IMR-90 (cell line): ENCODE data around the gene LYSMD2. TPM values are rescaled to one million over a fixed set of nuclear protein-coding genes. Genes with fewer than 3 reads are reported as not detected.

Source experiments
- ATAC-seq: fragments of 200-7000 bp; cut with Tn5 transposase; 2 replicates; pipeline ENCODE4 v1.9.1; 2020; ENCODE audit warnings: low read depth, mild to moderate bottlenecking, moderate library complexity
- BruUV-seq: library from RNA; stranded (reverse); fragments of 400-500 nt; replicated peaks from 2 replicates; lab custom pipeline; 2021; lab: Mats Ljungman, UMichigan
- CTCF ChIA-PET: fragments of 300-600 bp; formaldehyde crosslinking; extraction: SDS; loops from one replicate; lab custom pipeline; 2021; ENCODE audit warnings: antibody characterized with exemption; lab: Yijun Ruan, JAX
- POLR2A ChIA-PET: fragments of 300-600 bp; sonication (Branson Sonifier 250); formaldehyde crosslinking; loops from one replicate; lab custom pipeline; 2022; ENCODE audit warnings: antibody characterized with exemption; ENCODE audit not compliant: unreplicated experiment; lab: Charles Lee
- DNase-seq: peaks from one replicate; pipeline ENCODE4 v3.0.0; 2013
- H2AFZ ChIP-seq: replicated peaks from 2 replicates; pipeline ENCODE3; 2013; ENCODE audit warnings: low read length, mild to moderate bottlenecking; ENCODE audit not compliant: poor library complexity
- H2AK5ac ChIP-seq: 2 replicates; pipeline ENCODE4 v1.6.1; 2013; ENCODE audit warnings: low read depth, low read length, inconsistent platforms
- H2AK9ac ChIP-seq: replicated peaks from 2 replicates; pipeline ENCODE3; 2013; ENCODE audit warnings: mild to moderate bottlenecking, low read depth, low read length, moderate library complexity; ENCODE audit not compliant: poor library complexity
- H2BK120ac ChIP-seq: 2 replicates; pipeline ENCODE4 v1.6.1; 2013; ENCODE audit warnings: low read depth, low read length, inconsistent platforms
- H2BK15ac ChIP-seq: 3 replicates; pipeline ENCODE4 v1.6.1; 2013; ENCODE audit warnings: low read depth, low read length, inconsistent platforms
- H2BK20ac ChIP-seq: 2 replicates; pipeline ENCODE4 v1.6.1; 2013; ENCODE audit warnings: low read depth, mild to moderate bottlenecking, inconsistent platforms, low read length, moderate library complexity
- H2BK5ac ChIP-seq: 2 replicates; pipeline ENCODE4 v1.6.1; 2013; ENCODE audit warnings: mild to moderate bottlenecking, low read depth, low read length, inconsistent platforms; ENCODE audit not compliant: poor library complexity, severe bottlenecking
- H3K14ac ChIP-seq: replicated peaks from 2 replicates; pipeline ENCODE4 v1.6.1; 2013; ENCODE audit warnings: low read depth, low read length, inconsistent platforms
- H3K18ac ChIP-seq: 2 replicates; pipeline ENCODE4 v1.6.1; 2013; ENCODE audit warnings: low read depth, low read length, control low read depth
- H3K23ac ChIP-seq: 2 replicates; pipeline ENCODE4 v1.6.1; 2013; ENCODE audit warnings: low read depth, low read length, inconsistent platforms
- H3K27ac ChIP-seq: 2 replicates; pipeline ENCODE4 v1.5.1; 2013; ENCODE audit warnings: mild to moderate bottlenecking, control low read depth, low read length; ENCODE audit not compliant: insufficient read depth
- H3K27me3 ChIP-seq: 2 replicates; pipeline ENCODE4 v1.6.1; 2013; ENCODE audit warnings: low read length; ENCODE audit not compliant: control insufficient read depth, insufficient read depth
- H3K36me3 ChIP-seq: 2 replicates; pipeline ENCODE4 v1.6.1; 2013; ENCODE audit warnings: low read length, mixed read lengths; ENCODE audit not compliant: control insufficient read depth, insufficient read depth
- H3K4ac ChIP-seq: 2 replicates; pipeline ENCODE4 v1.6.1; 2013; ENCODE audit warnings: low read depth, low read length, inconsistent platforms
- H3K4me1 ChIP-seq: 2 replicates; pipeline ENCODE4 v1.6.1; 2013; ENCODE audit warnings: low read length, mixed read lengths; ENCODE audit not compliant: control insufficient read depth, insufficient read depth
- H3K4me2 ChIP-seq: 2 replicates; pipeline ENCODE4 v1.6.1; 2013; ENCODE audit warnings: low read depth, mild to moderate bottlenecking, control low read depth, low read length, moderate library complexity
- H3K4me3 ChIP-seq: 2 replicates; pipeline ENCODE4 v1.5.1; 2013; ENCODE audit warnings: low read depth, mild to moderate bottlenecking, control low read depth, low read length, moderate library complexity; ENCODE audit not compliant: insufficient read depth
- H3K56ac ChIP-seq: 2 replicates; pipeline ENCODE4 v1.6.1; 2013; ENCODE audit warnings: low read length, inconsistent platforms; ENCODE audit not compliant: insufficient read depth; ENCODE audit errors: extremely low read depth
- H3K79me1 ChIP-seq, 2 experiments: 2 replicates each; pipeline ENCODE4 v1.6.1; 2013; ENCODE audit warnings: low read length in 2 of 2, inconsistent platforms in 1 of 2, low read depth in 1 of 2
- H3K9ac ChIP-seq: 2 replicates; pipeline ENCODE4 v1.6.1; 2013; ENCODE audit warnings: low read depth, low read length, control low read depth
- H3K9me1 ChIP-seq: 2 replicates; pipeline ENCODE4 v1.6.1; 2013; ENCODE audit warnings: low read length, inconsistent platforms; ENCODE audit not compliant: insufficient read depth
- H3K9me3 ChIP-seq: 2 replicates; pipeline ENCODE4 v1.6.1; 2013; ENCODE audit warnings: low read length; ENCODE audit not compliant: control insufficient read depth, insufficient read depth
- H4K20me1 ChIP-seq: 2 replicates; pipeline ENCODE4 v1.6.1; 2013; ENCODE audit warnings: low read length, inconsistent platforms; ENCODE audit not compliant: insufficient read depth
- H4K5ac ChIP-seq: 2 replicates; pipeline ENCODE4 v1.6.1; 2013; ENCODE audit warnings: mild to moderate bottlenecking, low read depth, low read length, control low read depth
- H4K8ac ChIP-seq, 2 experiments: 2 replicates each; pipeline ENCODE4 v1.6.1; 2013; ENCODE audit warnings: low read depth in 2 of 2, low read length in 2 of 2, control low read depth in 1 of 2, inconsistent platforms in 1 of 2
- H4K91ac ChIP-seq: 2 replicates; pipeline ENCODE4 v1.6.1; 2013; ENCODE audit warnings: low read depth, low read length, inconsistent platforms; ENCODE audit not compliant: insufficient read depth
- CEBPB ChIP-seq: IDR thresholded peaks from 2 replicates; pipeline ENCODE4 v1.6.1; 2012; ENCODE audit warnings: low read depth, low read length, improper control_type of control experiment
- CHD1 ChIP-seq: IDR thresholded peaks from 2 replicates; pipeline ENCODE4 v1.6.1; 2012; ENCODE audit warnings: low read depth, low read length, improper control_type of control experiment
- FOS ChIP-seq: fragments of 150-350 bp; IDR thresholded peaks from 2 replicates; pipeline ENCODE4 v1.6.1; 2016; ENCODE audit warnings: low read depth, low read length
- MAFK ChIP-seq: IDR thresholded peaks from 2 replicates; pipeline ENCODE4 v1.6.1; 2012; ENCODE audit warnings: low read depth, low read length, improper control_type of control experiment
- MAZ ChIP-seq: IDR thresholded peaks from 2 replicates; pipeline ENCODE4 v1.6.1; 2012; ENCODE audit warnings: low read depth, mild to moderate bottlenecking, low read length, improper control_type of control experiment, moderate library complexity, borderline replicate concordance
- MXI1 ChIP-seq: IDR thresholded peaks from 2 replicates; pipeline ENCODE4 v1.6.1; 2012; ENCODE audit warnings: low read depth, mild to moderate bottlenecking, low read length, moderate library complexity, borderline replicate concordance
- NFE2L2 ChIP-seq: fragments of 150-350 bp; IDR thresholded peaks from 2 replicates; pipeline ENCODE4 v1.6.1; 2016; ENCODE audit warnings: low read depth, mild to moderate bottlenecking, low read length
- POLR2A ChIP-seq: IDR thresholded peaks from 2 replicates; pipeline ENCODE4 v1.6.1; 2012; ENCODE audit warnings: mild to moderate bottlenecking, low read depth, low read length
- RAD21 ChIP-seq: IDR thresholded peaks from 2 replicates; pipeline ENCODE4 v1.6.1; 2012; ENCODE audit warnings: low read length, improper control_type of control experiment
- RCOR1 ChIP-seq: IDR thresholded peaks from 2 replicates; pipeline ENCODE4 v1.6.1; 2012; ENCODE audit warnings: mild to moderate bottlenecking, low read length, improper control_type of control experiment; ENCODE audit not compliant: insufficient replicate concordance
- RFX5 ChIP-seq: IDR thresholded peaks from 2 replicates; pipeline ENCODE4 v1.8.0; 2012; ENCODE audit warnings: low read depth, mild to moderate bottlenecking, low read length, moderate library complexity
- SMC3 ChIP-seq: fragments of 150-350 bp; IDR thresholded peaks from 2 replicates; pipeline ENCODE4 v1.6.1; 2016; ENCODE audit warnings: low read depth, mild to moderate bottlenecking, antibody characterized with exemption, low read length, moderate library complexity
- WGBS, 2 experiments: methylation state at CpG; one replicate each; pipeline versions ENCODE4 v1.1.5 to v1.1.7; 2013; ENCODE audit warnings: missing lambda C conversion rate in 2 of 2; ENCODE audit not compliant: insufficient read length in 1 of 2; ENCODE audit errors: extremely low coverage in 2 of 2; 5-methylcytosine and 5-hydroxymethylcytosine counted together
- dilution Hi-C: fragments of 300-500 bp; cut with HindIII; formaldehyde crosslinking; loops from one replicate; pipeline ENCODE4 v1.14.3; 2018; ENCODE audit warnings: low sequenced_read_pairs; ENCODE audit not compliant: unreplicated experiment
- in situ Hi-C: fragments of 300-500 bp; cut with MboI; formaldehyde crosslinking; loops from 3 replicates; pipeline ENCODE4 v1.14.3; 2019; ENCODE audit warnings: low sequenced_read_pairs, inconsistent platforms, mixed read lengths
- intact Hi-C: fragments of 100-400 bp; cut with micrococcal nuclease; formaldehyde crosslinking; loops from 2 replicates; pipeline ENCODE4 v1.10.0; 2022
- polyA plus RNA-seq, 3 experiments: library from polyadenylated mRNA; depleted of rRNA; stranded (reverse); fragments of >200 nt; gene quantifications; 2 replicates each; pipeline ENCODE4 v1.2.3, GENCODE V29; 2012; ENCODE audit warnings: low replicate concordance in 1 of 3
- total RNA-seq: library from RNA; depleted of rRNA; stranded (reverse); fragments of >200 nt; gene quantifications from 2 replicates; pipeline ENCODE4 v1.2.3, GENCODE V29; 2012
- TF ChIP-seq, protein P1 (sequence below): fragments of 150-350 bp; IDR thresholded peaks from 2 replicates; pipeline ENCODE4 v1.6.1; 2016; ENCODE audit warnings: low read depth, mild to moderate bottlenecking, low read length, moderate library complexity, borderline replicate concordance
- TF ChIP-seq, protein P2 (sequence below): conservative IDR thresholded peaks from 2 replicates; pipeline ENCODE4 v1.5.1; 2012; ENCODE audit warnings: mild to moderate bottlenecking, low read depth, low read length, improper control_type of control experiment
- TF ChIP-seq, protein P3 (sequence below): fragments of 150-350 bp; IDR thresholded peaks from 2 replicates; pipeline ENCODE4 v1.6.1; 2017; ENCODE audit warnings: mild to moderate bottlenecking, antibody characterized with exemption, low read length, low read depth

LYSMD2 gene
- total and polyA plus RNA-seq, 2 of the 4 experiments (the other 2 are of a cell fraction): 5.9 to 6.0 TPM

DNA sequence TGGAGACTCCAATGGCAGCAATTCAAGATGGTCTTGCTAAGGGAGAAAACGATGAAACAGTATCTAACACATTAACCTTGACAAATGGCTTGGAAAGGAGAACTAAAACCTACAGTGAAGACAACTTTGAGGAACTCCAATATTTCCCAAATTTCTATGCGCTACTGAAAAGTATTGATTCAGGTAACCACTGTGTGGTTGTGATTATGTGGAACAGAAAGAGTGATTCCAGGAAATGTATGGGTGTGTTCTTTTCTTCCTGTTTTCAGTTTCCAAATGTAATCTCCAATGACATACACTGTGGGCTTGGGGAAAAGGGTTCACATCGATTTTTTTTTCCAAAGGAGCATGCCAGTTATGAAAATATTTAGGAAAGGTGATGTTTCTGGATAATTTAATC is 45.3 kb downstream of the LYSMD2 start:
- ChIA-PET CTCF (no interaction called here), POLR2A (no interaction called here)
- in situ Hi-C loops (no loop called here), dilution Hi-C loops (no loop called here), intact Hi-C loops (no loop called here)
- no peak for DNase-seq
- Histone ChIP-seq H3K14ac (no peak overlapping the region), H2BK20ac (no peak overlapping the region), H3K56ac (no peak overlapping the region), H3K9me1 (no peaks in the 10 kb centered on the region), H4K91ac (no peak overlapping the region), H3K4me1 (no peaks in the 10 kb centered on the region), H3K23ac (no peak overlapping the region), H3K27me3 (peaks cover 15% of the 10 kb centered on the region), H4K8ac (no peak overlapping the region), H3K9ac (no peak overlapping the region), H2BK5ac (no peak overlapping the region), H2BK15ac (no peak overlapping the region), H3K4me2 (no peak overlapping the region), H2BK120ac (no peak overlapping the region), H2AK9ac (no peak overlapping the region), H2AFZ (no peak overlapping the region), H3K4me3 (no peak overlapping the region), H4K5ac (no peak overlapping the region), H4K20me1 (no peaks in the 10 kb centered on the region), H2AK5ac (no peak overlapping the region), H3K27ac (no peak overlapping the region), H3K9me3 (no peaks in the 10 kb centered on the region), H3K4ac (no peak overlapping the region), H3K79me1 (no peaks in the 10 kb centered on the region), H3K36me3 (no peaks in the 10 kb centered on the region), H3K18ac (no peak overlapping the region)
- BruUV-seq: no TSS peak
- WGBS, 2 experiments: no CpG with 5 or more reads among the region's 3 CpGs
- TF ChIP-seq POLR2A (no peak), RCOR1 (no peak), MAZ (no peak), RAD21 (no peak), CEBPB (no peak), CHD1 (no peak), RFX5 (no peak), MXI1 (no peak), FOS (no peak), MAFK (no peak), SMC3 (no peak), NFE2L2 (no peak)
- TF ChIP-seq, protein P1, sequence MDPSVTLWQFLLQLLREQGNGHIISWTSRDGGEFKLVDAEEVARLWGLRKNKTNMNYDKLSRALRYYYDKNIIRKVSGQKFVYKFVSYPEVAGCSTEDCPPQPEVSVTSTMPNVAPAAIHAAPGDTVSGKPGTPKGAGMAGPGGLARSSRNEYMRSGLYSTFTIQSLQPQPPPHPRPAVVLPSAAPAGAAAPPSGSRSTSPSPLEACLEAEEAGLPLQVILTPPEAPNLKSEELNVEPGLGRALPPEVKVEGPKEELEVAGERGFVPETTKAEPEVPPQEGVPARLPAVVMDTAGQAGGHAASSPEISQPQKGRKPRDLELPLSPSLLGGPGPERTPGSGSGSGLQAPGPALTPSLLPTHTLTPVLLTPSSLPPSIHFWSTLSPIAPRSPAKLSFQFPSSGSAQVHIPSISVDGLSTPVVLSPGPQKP: no peak
- TF ChIP-seq, protein P2, sequence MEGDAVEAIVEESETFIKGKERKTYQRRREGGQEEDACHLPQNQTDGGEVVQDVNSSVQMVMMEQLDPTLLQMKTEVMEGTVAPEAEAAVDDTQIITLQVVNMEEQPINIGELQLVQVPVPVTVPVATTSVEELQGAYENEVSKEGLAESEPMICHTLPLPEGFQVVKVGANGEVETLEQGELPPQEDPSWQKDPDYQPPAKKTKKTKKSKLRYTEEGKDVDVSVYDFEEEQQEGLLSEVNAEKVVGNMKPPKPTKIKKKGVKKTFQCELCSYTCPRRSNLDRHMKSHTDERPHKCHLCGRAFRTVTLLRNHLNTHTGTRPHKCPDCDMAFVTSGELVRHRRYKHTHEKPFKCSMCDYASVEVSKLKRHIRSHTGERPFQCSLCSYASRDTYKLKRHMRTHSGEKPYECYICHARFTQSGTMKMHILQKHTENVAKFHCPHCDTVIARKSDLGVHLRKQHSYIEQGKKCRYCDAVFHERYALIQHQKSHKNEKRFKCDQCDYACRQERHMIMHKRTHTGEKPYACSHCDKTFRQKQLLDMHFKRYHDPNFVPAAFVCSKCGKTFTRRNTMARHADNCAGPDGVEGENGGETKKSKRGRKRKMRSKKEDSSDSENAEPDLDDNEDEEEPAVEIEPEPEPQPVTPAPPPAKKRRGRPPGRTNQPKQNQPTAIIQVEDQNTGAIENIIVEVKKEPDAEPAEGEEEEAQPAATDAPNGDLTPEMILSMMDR: no peak
- TF ChIP-seq, protein P3, sequence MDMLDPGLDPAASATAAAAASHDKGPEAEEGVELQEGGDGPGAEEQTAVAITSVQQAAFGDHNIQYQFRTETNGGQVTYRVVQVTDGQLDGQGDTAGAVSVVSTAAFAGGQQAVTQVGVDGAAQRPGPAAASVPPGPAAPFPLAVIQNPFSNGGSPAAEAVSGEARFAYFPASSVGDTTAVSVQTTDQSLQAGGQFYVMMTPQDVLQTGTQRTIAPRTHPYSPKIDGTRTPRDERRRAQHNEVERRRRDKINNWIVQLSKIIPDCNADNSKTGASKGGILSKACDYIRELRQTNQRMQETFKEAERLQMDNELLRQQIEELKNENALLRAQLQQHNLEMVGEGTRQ: no peak
- ATAC-seq: no peak
